ENCODE measurements around the gene DIS3L2. TPM values are rescaled to one million over a fixed set of nuclear protein-coding genes. Genes with fewer than 3 reads are reported as not detected.

The DIS3L2 gene
- total RNA-seq, 4 donors from 2014 or later: 10.3 to 63.9 (median 29.7) TPM

- Histone ChIP-seq H3K36me3 (no peaks in the 10 kb centered on the region), H3K27me3 (no peaks in the 10 kb centered on the region), H3K4me3 (no peak overlapping the region), H3K4me1 (no peaks in the 10 kb centered on the region), H3K27ac (no peak overlapping the region), H3K9me3 (no peaks in the 10 kb centered on the region)
- DNase-seq: no peak
- intact Hi-C loops (cut with DNase I; ENCODE audit: low total_unique reads): no loop called here
- TF ChIP-seq POLR2A (IDR thresholded peaks at IDR 0.05): no peak
- TF ChIP-seq, protein P1, sequence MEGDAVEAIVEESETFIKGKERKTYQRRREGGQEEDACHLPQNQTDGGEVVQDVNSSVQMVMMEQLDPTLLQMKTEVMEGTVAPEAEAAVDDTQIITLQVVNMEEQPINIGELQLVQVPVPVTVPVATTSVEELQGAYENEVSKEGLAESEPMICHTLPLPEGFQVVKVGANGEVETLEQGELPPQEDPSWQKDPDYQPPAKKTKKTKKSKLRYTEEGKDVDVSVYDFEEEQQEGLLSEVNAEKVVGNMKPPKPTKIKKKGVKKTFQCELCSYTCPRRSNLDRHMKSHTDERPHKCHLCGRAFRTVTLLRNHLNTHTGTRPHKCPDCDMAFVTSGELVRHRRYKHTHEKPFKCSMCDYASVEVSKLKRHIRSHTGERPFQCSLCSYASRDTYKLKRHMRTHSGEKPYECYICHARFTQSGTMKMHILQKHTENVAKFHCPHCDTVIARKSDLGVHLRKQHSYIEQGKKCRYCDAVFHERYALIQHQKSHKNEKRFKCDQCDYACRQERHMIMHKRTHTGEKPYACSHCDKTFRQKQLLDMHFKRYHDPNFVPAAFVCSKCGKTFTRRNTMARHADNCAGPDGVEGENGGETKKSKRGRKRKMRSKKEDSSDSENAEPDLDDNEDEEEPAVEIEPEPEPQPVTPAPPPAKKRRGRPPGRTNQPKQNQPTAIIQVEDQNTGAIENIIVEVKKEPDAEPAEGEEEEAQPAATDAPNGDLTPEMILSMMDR (IDR thresholded peaks at IDR 0.05): no peak
These were observed 318.8 kb downstream of the DIS3L2 start for GRCh38 chr2:232280341-232280740.

- Histone ChIP-seq H3K27ac (no peak overlapping the region), H3K4me3 (no peak overlapping the region), H3K27me3 (no peaks in the 10 kb centered on the region), H3K4me1 (no peaks in the 10 kb centered on the region), H3K36me3 (no peaks in the 10 kb centered on the region), H3K9me3 (no peaks in the 10 kb centered on the region)
- no peak for DNase-seq
- intact Hi-C loops (cut with DNase I; ENCODE audit: low total_unique reads): no loop called here
- TF ChIP-seq, protein P1 (IDR thresholded peaks at IDR 0.05): no peak
- TF ChIP-seq POLR2A (IDR thresholded peaks at IDR 0.05): no peak
These were observed 320.5 kb downstream of the DIS3L2 start for GRCh38 chr2:232281858-232282507.

DNA sequence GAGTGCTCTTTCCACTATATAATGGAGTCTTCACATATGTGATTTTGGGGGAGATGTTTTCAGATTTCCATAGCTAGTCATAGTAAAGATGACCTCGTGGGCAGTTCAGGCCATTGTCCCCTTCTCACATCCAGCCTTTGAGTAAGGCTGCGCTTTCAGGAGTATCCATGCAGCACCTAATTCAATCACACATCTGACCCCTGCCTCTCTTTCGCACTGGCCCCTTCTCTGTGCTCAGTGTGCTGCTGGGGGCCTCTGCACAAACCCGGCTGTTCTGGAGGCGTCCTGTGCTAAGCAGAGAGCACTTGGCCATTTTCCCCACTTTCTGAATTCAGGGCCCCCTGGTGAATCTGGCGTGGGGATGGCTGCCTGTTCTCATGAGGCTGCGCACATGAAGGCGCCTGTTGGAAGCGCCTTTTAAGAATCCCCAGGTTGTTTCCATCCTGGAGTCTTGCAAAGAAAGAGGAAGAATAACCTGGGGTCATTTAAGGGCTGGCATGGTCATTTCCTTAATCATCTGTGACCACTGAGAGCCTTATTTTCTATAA lies 321.1 kb downstream of the DIS3L2 start:
- no peaks in the 10 kb centered on the region for H3K9me3 ChIP-seq
- no peak for DNase-seq
- H3K4me1 ChIP-seq: no peaks in the 10 kb centered on the region
- no peak overlapping the region for H3K4me3 ChIP-seq
- H3K27ac ChIP-seq: no peak overlapping the region
- no peaks in the 10 kb centered on the region for H3K27me3 ChIP-seq
- H3K36me3 ChIP-seq: no peaks in the 10 kb centered on the region
- no peak for TF ChIP-seq POLR2A (IDR thresholded peaks at IDR 0.05)
- intact Hi-C loops (cut with DNase I; ENCODE audit: low total_unique reads): no loop called here

- no peak for DNase-seq
- Histone ChIP-seq H3K4me3 (no peak overlapping the region), H3K4me1 (no peaks in the 10 kb centered on the region), H3K9me3 (no peaks in the 10 kb centered on the region), H3K27ac (no peak overlapping the region), H3K27me3 (no peaks in the 10 kb centered on the region), H3K36me3 (no peaks in the 10 kb centered on the region)
- no peak for TF ChIP-seq POLR2A (IDR thresholded peaks at IDR 0.05)
- TF ChIP-seq, protein P1 (IDR thresholded peaks at IDR 0.05): no peak
- intact Hi-C loops (cut with DNase I; ENCODE audit: low total_unique reads): no loop called here
These were observed 324.7 kb downstream of the DIS3L2 start for GRCh38 chr2:232286001-232286868.

DNA sequence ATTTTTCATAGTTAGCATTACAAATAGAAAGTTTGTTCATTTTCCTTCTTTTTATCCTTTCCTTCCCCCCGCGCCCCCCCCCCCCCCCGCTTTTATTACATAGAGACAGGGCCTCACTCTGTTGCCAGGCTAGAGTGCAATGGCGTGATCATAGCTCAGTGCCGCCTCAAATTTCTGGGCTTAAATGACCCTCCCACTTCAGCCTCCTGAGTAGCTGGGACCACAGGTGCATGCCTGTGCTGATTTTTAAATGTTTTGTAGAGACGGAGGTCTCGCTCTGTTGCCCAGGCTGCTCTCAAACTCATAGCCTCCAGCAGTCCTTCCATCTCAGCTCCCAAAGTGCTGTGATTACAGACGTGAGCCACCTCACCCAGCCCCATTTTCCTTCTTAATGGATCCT lies 325.8 kb downstream of the DIS3L2 start:
- H3K27ac ChIP-seq: no peak overlapping the region
- no peaks in the 10 kb centered on the region for H3K27me3 ChIP-seq
- H3K36me3 ChIP-seq: no peaks in the 10 kb centered on the region
- H3K9me3 ChIP-seq: no peaks in the 10 kb centered on the region
- intact Hi-C loops (cut with DNase I; ENCODE audit: low total_unique reads): no loop called here
- no peak overlapping the region for H3K4me3 ChIP-seq
- no peaks in the 10 kb centered on the region for H3K4me1 ChIP-seq
- DNase-seq: no peak
- TF ChIP-seq, protein P1 (IDR thresholded peaks at IDR 0.05): no peak
- no peak for TF ChIP-seq POLR2A (IDR thresholded peaks at IDR 0.05)

All from uterus (tissue), 4 donors.